Neuronal stem cell (in vitro differentiated cells): ENCODE results near the gene KCNIP4.
A peak's percentile ranks its signal among the peaks of the same experiment; 100 is the strongest.

Experiments used
- DNase-seq: peaks from one replicate; pipeline ENCODE4 v3.0.0-alpha.2; 2013; ENCODE audit warnings: low spot score
- H2AFZ ChIP-seq: one replicate; pipeline ENCODE4 v1.6.1; 2013; ENCODE audit warnings: mild to moderate bottlenecking, low read length, inconsistent platforms
- H2AK5ac ChIP-seq: 2 replicates; pipeline ENCODE4 v1.6.1; 2013; ENCODE audit warnings: low read depth, mild to moderate bottlenecking, inconsistent platforms, low read length, moderate library complexity, mixed read lengths
- H2BK120ac ChIP-seq: 2 replicates; pipeline ENCODE4 v1.6.1; 2013; ENCODE audit warnings: low read depth, mild to moderate bottlenecking, inconsistent platforms, low read length, moderate library complexity, mixed read lengths
- H2BK12ac ChIP-seq: one replicate; pipeline ENCODE4 v1.6.1; 2013; ENCODE audit warnings: low read length, inconsistent platforms
- H2BK15ac ChIP-seq: 2 replicates; pipeline ENCODE4 v1.6.1; 2013; ENCODE audit warnings: mild to moderate bottlenecking, low read length, inconsistent platforms, mixed read lengths
- H2BK5ac ChIP-seq: one replicate; pipeline ENCODE4 v1.6.1; 2013; ENCODE audit warnings: inconsistent platforms, mild to moderate bottlenecking, low read length, moderate library complexity
- H3K14ac ChIP-seq: one replicate; pipeline ENCODE4 v1.6.1; 2013; ENCODE audit warnings: low read length, inconsistent platforms
- H3K18ac ChIP-seq: 2 replicates; pipeline ENCODE4 v1.6.1; 2013; ENCODE audit warnings: low read length, inconsistent platforms
- H3K23ac ChIP-seq: 2 replicates; pipeline ENCODE4 v1.6.1; 2013; ENCODE audit warnings: low read depth, mild to moderate bottlenecking, mixed read lengths, low read length, inconsistent platforms; ENCODE audit not compliant: poor library complexity
- H3K27ac ChIP-seq: replicated peaks from 3 replicates; pipeline ENCODE4 v1.5.1; 2013; ENCODE audit warnings: low read length, inconsistent platforms
- H3K27me3 ChIP-seq, 3 experiments: 2 replicates each; pipeline ENCODE4 v1.6.1; 2013; ENCODE audit warnings: low read length in 3 of 3, mild to moderate bottlenecking in 2 of 3, inconsistent platforms in 1 of 3, low read depth in 1 of 3, mixed read lengths in 1 of 3, moderate library complexity in 1 of 3; ENCODE audit not compliant: control insufficient read depth in 3 of 3, insufficient read depth in 3 of 3
- H3K36me3 ChIP-seq, 2 donors: replicated peaks in 1 of 2; 2 replicates each; pipeline ENCODE4 v1.6.1; 2013; ENCODE audit warnings: low read length in 2 of 2; ENCODE audit not compliant: control insufficient read depth in 2 of 2, insufficient read depth in 2 of 2
- H3K4ac ChIP-seq: 2 replicates; pipeline ENCODE4 v1.6.1; 2013; ENCODE audit warnings: inconsistent platforms, mild to moderate bottlenecking, low read length, moderate library complexity
- H3K4me1 ChIP-seq, 2 donors: 1 replicate in 1 of 2; 2 replicates in 1 of 2; pipeline ENCODE4 v1.6.1; 2013; ENCODE audit warnings: low read length in 2 of 2, low read depth in 1 of 2; ENCODE audit not compliant: control insufficient read depth in 2 of 2, insufficient read depth in 1 of 2
- H3K4me2 ChIP-seq: one replicate; pipeline ENCODE4 v1.6.1; 2013; ENCODE audit warnings: mild to moderate bottlenecking, low read length, inconsistent platforms; ENCODE audit not compliant: insufficient read depth, poor library complexity, severe bottlenecking
- H3K4me3 ChIP-seq, 2 donors: 2 replicates each; pipeline ENCODE4 v1.5.1; 2013; ENCODE audit warnings: low read length in 2 of 2, mild to moderate bottlenecking in 2 of 2, inconsistent platforms in 1 of 2, moderate library complexity in 1 of 2
- H3K79me1 ChIP-seq: one replicate; pipeline ENCODE4 v1.6.1; 2013; ENCODE audit warnings: low read depth, mild to moderate bottlenecking, inconsistent platforms, low read length, moderate library complexity
- H3K9ac ChIP-seq: one replicate; pipeline ENCODE4 v1.6.1; 2013; ENCODE audit warnings: mild to moderate bottlenecking, low read depth, low read length, inconsistent platforms; ENCODE audit not compliant: poor library complexity
- H3K9me3 ChIP-seq, 2 donors: replicated peaks in 1 of 2; 2 replicates each; pipeline versions ENCODE3 to v1.6.1; 2013; ENCODE audit warnings: low read length in 2 of 2, mild to moderate bottlenecking in 2 of 2, inconsistent platforms in 1 of 2, low read depth in 1 of 2, mixed read lengths in 1 of 2, moderate library complexity in 1 of 2; ENCODE audit not compliant: control insufficient read depth in 2 of 2, insufficient read depth in 1 of 2
- H4K8ac ChIP-seq: one replicate; pipeline ENCODE4 v1.6.1; 2013; ENCODE audit warnings: low read depth, mild to moderate bottlenecking, inconsistent platforms, low read length, moderate library complexity
- H4K91ac ChIP-seq: one replicate; pipeline ENCODE4 v1.6.1; 2013; ENCODE audit warnings: low read length, low read depth, mild to moderate bottlenecking, inconsistent platforms; ENCODE audit not compliant: poor library complexity
- WGBS, 2 donors: extraction: QIAGEN DNeasy Blood & Tissue Kit; methylation state at CpG; one replicate each; pipeline ENCODE4 v1.1.7; 2013; ENCODE audit warnings: missing lambda C conversion rate in 2 of 2, mixed read lengths in 1 of 2; ENCODE audit not compliant: insufficient read length in 2 of 2, insufficient replicate concordance in 1 of 2; ENCODE audit errors: extremely low coverage in 2 of 2; 5-methylcytosine and 5-hydroxymethylcytosine counted together

KCNIP4 gene

GRCh38 chr4:21709031-21709430 is 239.5 kb downstream of the KCNIP4 start:
- no peaks in the 10 kb centered on the region for H3K27me3 ChIP-seq
- no peaks in the 10 kb centered on the region for H3K79me1 ChIP-seq
- H2BK120ac ChIP-seq = no peak overlapping the region
- no peak overlapping the region for H3K4me3 ChIP-seq
- H4K8ac ChIP-seq = no peak overlapping the region
- H2AK5ac ChIP-seq = no peak overlapping the region
- H3K23ac ChIP-seq = no peak overlapping the region
- H2BK15ac ChIP-seq = no peak overlapping the region
- H3K4me2 ChIP-seq = no peak overlapping the region
- no peak overlapping the region for H2AFZ ChIP-seq
- no peak overlapping the region for H3K14ac ChIP-seq
- no peak overlapping the region for H2BK5ac ChIP-seq
- H4K91ac ChIP-seq = no peak overlapping the region
- no peak for DNase-seq
- no peak overlapping the region for H3K18ac ChIP-seq
- no peaks in the 10 kb centered on the region for H3K36me3 ChIP-seq
- no peak overlapping the region for H3K4ac ChIP-seq
- H3K9ac ChIP-seq = no peak overlapping the region
- H2BK12ac ChIP-seq = no peak overlapping the region
- no peak overlapping the region for H3K27ac ChIP-seq
- no CpG with 5 or more reads among the region's 1 CpG for WGBS, 2 donors
- H3K4me1 ChIP-seq = peaks cover 0 to 8% of the 10 kb centered on the region in 2 donors
- no peaks in the 10 kb centered on the region for H3K9me3 ChIP-seq

DNA sequence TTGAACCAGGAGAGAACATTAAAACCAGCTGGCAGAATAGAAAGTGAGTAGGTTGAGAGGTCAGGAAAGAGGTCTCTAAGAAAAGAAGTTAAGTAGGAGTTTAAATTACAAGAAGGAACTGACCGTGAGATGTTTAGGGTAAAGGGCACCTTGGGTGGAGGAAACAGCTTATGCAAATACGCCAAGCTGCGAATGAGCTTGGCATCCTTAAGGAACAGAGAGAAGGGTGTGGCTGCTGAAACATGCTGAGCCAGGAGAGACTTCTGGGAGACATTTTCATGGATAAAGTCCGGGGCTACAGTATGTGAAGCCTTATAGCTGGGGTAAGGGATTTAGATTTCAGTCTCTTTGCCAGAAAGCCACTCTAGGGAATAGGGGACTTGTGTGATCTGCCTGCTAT is 249.1 kb downstream of the KCNIP4 start:
- Histone ChIP-seq H3K9me3 (no peaks in the 10 kb centered on the region), H3K23ac (no peak overlapping the region), H3K27me3 (peaks cover 0 to 11% (median 0%) of the 10 kb centered on the region in 3 experiments), H4K91ac (no peak overlapping the region), H3K14ac (no peak overlapping the region), H2BK15ac (no peak overlapping the region), H3K4me1 (peaks cover 0 to 4% of the 10 kb centered on the region in 2 donors), H2AK5ac (no peak overlapping the region), H2BK5ac (no peak overlapping the region), H3K9ac (no peak overlapping the region), H3K79me1 (no peaks in the 10 kb centered on the region), H2AFZ (no peak overlapping the region), H3K27ac (no peak overlapping the region), H3K36me3 (no peaks in the 10 kb centered on the region), H2BK120ac (no peak overlapping the region), H3K4me2 (no peak overlapping the region), H3K18ac (no peak overlapping the region), H2BK12ac (no peak overlapping the region), H3K4me3 (no peak overlapping the region), H3K4ac (no peak overlapping the region), H4K8ac (no peak overlapping the region)
- DNase-seq = no peak
- no CpG with 5 or more reads among the region's 4 CpGs for WGBS, 2 donors

DNA sequence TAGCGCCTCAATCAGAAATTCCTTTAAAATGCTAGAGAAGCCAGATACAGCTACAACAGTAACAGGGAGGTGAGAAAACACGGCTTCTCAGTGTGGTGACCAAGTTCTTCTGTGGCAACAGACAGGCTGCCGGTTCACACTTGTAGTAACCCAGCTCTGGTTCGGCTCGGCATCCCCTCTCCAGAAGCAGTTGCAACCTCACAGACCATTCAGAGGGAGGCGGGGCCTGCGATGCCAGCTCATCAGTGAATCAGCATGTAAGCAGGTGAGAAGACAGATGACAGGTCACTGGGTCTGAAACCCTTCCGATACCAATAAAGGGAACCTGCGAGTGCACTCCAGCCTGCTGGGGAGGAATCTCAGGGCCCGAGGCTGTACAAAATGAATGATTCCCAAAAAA is 251.0 kb downstream of the KCNIP4 start:
- no peak overlapping the region for H3K27ac ChIP-seq
- peak overlapping the region; percentile 79 for H2AFZ ChIP-seq
- H2BK12ac ChIP-seq = no peak overlapping the region
- no peak overlapping the region for H2AK5ac ChIP-seq
- peak; percentile 6 for DNase-seq
- H3K9me3 ChIP-seq = no peaks in the 10 kb centered on the region
- H3K14ac ChIP-seq = no peak overlapping the region
- no peak overlapping the region for H3K9ac ChIP-seq
- H2BK120ac ChIP-seq = no peak overlapping the region
- H3K4me3 ChIP-seq = no peak overlapping the region
- no peak overlapping the region for H3K4ac ChIP-seq
- no peak overlapping the region for H3K18ac ChIP-seq
- WGBS, 2 donors = no CpG with 5 or more reads among the region's 10 CpGs
- H3K23ac ChIP-seq = no peak overlapping the region
- H4K8ac ChIP-seq = no peak overlapping the region
- peaks cover 0 to 4% of the 10 kb centered on the region in 2 donors for H3K4me1 ChIP-seq
- no peak overlapping the region for H2BK5ac ChIP-seq
- H3K79me1 ChIP-seq = no peaks in the 10 kb centered on the region
- peaks cover 0 to 11% (median 0%) of the 10 kb centered on the region in 3 experiments for H3K27me3 ChIP-seq
- no peak overlapping the region for H3K4me2 ChIP-seq
- H2BK15ac ChIP-seq = no peak overlapping the region
- no peak overlapping the region for H4K91ac ChIP-seq
- no peaks in the 10 kb centered on the region for H3K36me3 ChIP-seq

DNA sequence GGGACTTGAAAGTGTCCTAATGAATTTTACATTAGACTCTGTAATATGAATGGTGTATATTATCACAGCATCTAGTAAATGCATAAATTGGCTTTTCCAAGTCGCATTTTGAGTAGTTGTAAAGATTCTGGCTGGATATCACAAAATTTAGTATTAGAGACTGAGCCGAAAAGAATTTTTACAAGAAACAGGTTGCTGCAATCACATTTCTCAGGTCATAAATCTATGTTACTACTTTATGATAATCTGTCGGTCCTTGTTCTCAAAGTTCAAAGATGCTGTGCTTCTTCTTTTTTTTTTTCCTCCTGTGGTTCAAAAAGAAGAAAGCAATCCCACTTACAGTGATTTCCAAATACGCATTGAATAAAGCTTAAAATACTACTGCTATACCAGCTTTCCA is 253.4 kb downstream of the KCNIP4 start:
- no peak overlapping the region for H3K9ac ChIP-seq
- no peak overlapping the region for H3K23ac ChIP-seq

More for the DNA sequence above, 253.4 kb downstream of the KCNIP4 start:
- peaks cover 0 to 4% of the 10 kb centered on the region in 2 donors for H3K4me1 ChIP-seq
- no peak overlapping the region for H3K4me2 ChIP-seq
- H4K91ac ChIP-seq = no peak overlapping the region
- DNase-seq = no peak
- no peak overlapping the region for H2BK120ac ChIP-seq
- WGBS, 2 donors = no CpG with 5 or more reads among the region's 4 CpGs
- H3K9me3 ChIP-seq = peaks cover 0 to 2% of the 10 kb centered on the region in 2 donors
- H2AFZ ChIP-seq = no peak overlapping the region
- H3K79me1 ChIP-seq = no peaks in the 10 kb centered on the region
- no peak overlapping the region for H3K4me3 ChIP-seq
- H3K36me3 ChIP-seq = no peaks in the 10 kb centered on the region
- H3K27ac ChIP-seq = no peak overlapping the region
- H4K8ac ChIP-seq = no peak overlapping the region
- no peak overlapping the region for H2BK15ac ChIP-seq
- H2BK5ac ChIP-seq = no peak overlapping the region
- H3K27me3 ChIP-seq = peaks cover 0 to 11% (median 0%) of the 10 kb centered on the region in 3 experiments
- H2AK5ac ChIP-seq = no peak overlapping the region
- H3K4ac ChIP-seq = no peak overlapping the region
- no peak overlapping the region for H3K18ac ChIP-seq
- H3K14ac ChIP-seq = no peak overlapping the region
- no peak overlapping the region for H2BK12ac ChIP-seq
